Brain microvascular endothelial cell (primary cell): ENCODE results near the gene STAT1.

Experiments used
- DNase-seq: peaks from one replicate; pipeline ENCODE4 v3.0.0-alpha.2; 2020
- H3K27ac ChIP-seq: fragments of 250-450 bp; sonication (Bioruptor Pico); 2 replicates; pipeline ENCODE4 v1.5.1; 2020; ENCODE audit warnings: mild to moderate bottlenecking, moderate library complexity
- H3K27me3 ChIP-seq: fragments of 250-450 bp; sonication (Bioruptor Pico); replicated peaks from 2 replicates; pipeline ENCODE4 v1.5.1; 2020; ENCODE audit warnings: mild to moderate bottlenecking
- H3K36me3 ChIP-seq: fragments of 250-450 bp; sonication (Bioruptor Pico); replicated peaks from 2 replicates; pipeline ENCODE4 v1.5.1; 2020; ENCODE audit warnings: mild to moderate bottlenecking
- H3K4me3 ChIP-seq: 2 replicates; pipeline ENCODE4 v1.5.1; 2011; ENCODE audit warnings: low read depth, mild to moderate bottlenecking, control low read depth, low read length, moderate library complexity
- CTCF ChIP-seq: IDR thresholded peaks from 2 replicates; pipeline ENCODE4 v1.5.1; 2011; ENCODE audit warnings: low read depth, mild to moderate bottlenecking, moderate library complexity, low read length, control low read depth, inconsistent platforms; ENCODE audit errors: missing control alignments
- in situ Hi-C: cut with HindIII; loops from 2 replicates; pipeline ENCODE4 v1.10.0; 2017; ENCODE audit warnings: low sequenced_read_pairs, low pct_ligation_motif_present

Gene STAT1

GRCh38 chr2:190942697-190943096 lies 71.3 kb downstream of the STAT1 start:
- no peak for TF ChIP-seq CTCF
- in situ Hi-C loops = no loop called here
- Histone ChIP-seq H3K27me3 (no peaks in the 10 kb centered on the region), H3K36me3 (no peaks in the 10 kb centered on the region), H3K4me3 (no peak overlapping the region), H3K27ac (no peak overlapping the region)
- no peak for DNase-seq

GRCh38 chr2:190941571-190941970 lies 72.4 kb downstream of the STAT1 start:
- Histone ChIP-seq H3K27me3 (no peaks in the 10 kb centered on the region), H3K4me3 (no peak overlapping the region), H3K36me3 (no peaks in the 10 kb centered on the region), H3K27ac (no peak overlapping the region)
- TF ChIP-seq CTCF = no peak
- in situ Hi-C loops = no loop called here
- DNase-seq = no peak

GRCh38 chr2:190940454-190940853 lies 73.5 kb downstream of the STAT1 start:
- in situ Hi-C loops = no loop called here
- H3K36me3 ChIP-seq = no peaks in the 10 kb centered on the region
- H3K27ac ChIP-seq = no peak overlapping the region
- no peak for DNase-seq
- H3K27me3 ChIP-seq = no peaks in the 10 kb centered on the region
- no peak overlapping the region for H3K4me3 ChIP-seq
- no peak for TF ChIP-seq CTCF

- no peak for TF ChIP-seq CTCF
- Histone ChIP-seq H3K36me3 (no peaks in the 10 kb centered on the region), H3K4me3 (no peak overlapping the region), H3K27me3 (no peaks in the 10 kb centered on the region), H3K27ac (no peak overlapping the region)
- DNase-seq = no peak
- in situ Hi-C loops = no loop called here
Measured at GRCh38 chr2:190938771-190939335, 75.1 kb downstream of the STAT1 start.

GRCh38 chr2:190935054-190935453 lies 78.9 kb downstream of the STAT1 start:
- no peak overlapping the region for H3K27ac ChIP-seq
- in situ Hi-C loops = no loop called here
- no peaks in the 10 kb centered on the region for H3K27me3 ChIP-seq
- no peak overlapping the region for H3K4me3 ChIP-seq
- H3K36me3 ChIP-seq = peaks cover 17% of the 10 kb centered on the region
- DNase-seq = no peak
- TF ChIP-seq CTCF = no peak

- TF ChIP-seq CTCF = no peak
- peaks cover 25% of the 10 kb centered on the region for H3K36me3 ChIP-seq
- no peak for DNase-seq
- no peaks in the 10 kb centered on the region for H3K27me3 ChIP-seq
- no peak overlapping the region for H3K27ac ChIP-seq
- in situ Hi-C loops = no loop called here
- no peak overlapping the region for H3K4me3 ChIP-seq
Measured at GRCh38 chr2:190933361-190933760, 80.6 kb downstream of the STAT1 start.
